GM03348 (cell line): ENCODE measurements around the gene NDFIP2.
A peak's percentile ranks its signal among the peaks of the same experiment; 100 is the strongest.

Experiments
- DNase-seq: peaks from one replicate; pipeline ENCODE4 v3.0.0; 2012; ENCODE audit warnings: low spot score

Gene NDFIP2, protein sequence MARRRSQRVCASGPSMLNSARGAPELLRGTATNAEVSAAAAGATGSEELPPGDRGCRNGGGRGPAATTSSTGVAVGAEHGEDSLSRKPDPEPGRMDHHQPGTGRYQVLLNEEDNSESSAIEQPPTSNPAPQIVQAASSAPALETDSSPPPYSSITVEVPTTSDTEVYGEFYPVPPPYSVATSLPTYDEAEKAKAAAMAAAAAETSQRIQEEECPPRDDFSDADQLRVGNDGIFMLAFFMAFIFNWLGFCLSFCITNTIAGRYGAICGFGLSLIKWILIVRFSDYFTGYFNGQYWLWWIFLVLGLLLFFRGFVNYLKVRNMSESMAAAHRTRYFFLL

DNA sequence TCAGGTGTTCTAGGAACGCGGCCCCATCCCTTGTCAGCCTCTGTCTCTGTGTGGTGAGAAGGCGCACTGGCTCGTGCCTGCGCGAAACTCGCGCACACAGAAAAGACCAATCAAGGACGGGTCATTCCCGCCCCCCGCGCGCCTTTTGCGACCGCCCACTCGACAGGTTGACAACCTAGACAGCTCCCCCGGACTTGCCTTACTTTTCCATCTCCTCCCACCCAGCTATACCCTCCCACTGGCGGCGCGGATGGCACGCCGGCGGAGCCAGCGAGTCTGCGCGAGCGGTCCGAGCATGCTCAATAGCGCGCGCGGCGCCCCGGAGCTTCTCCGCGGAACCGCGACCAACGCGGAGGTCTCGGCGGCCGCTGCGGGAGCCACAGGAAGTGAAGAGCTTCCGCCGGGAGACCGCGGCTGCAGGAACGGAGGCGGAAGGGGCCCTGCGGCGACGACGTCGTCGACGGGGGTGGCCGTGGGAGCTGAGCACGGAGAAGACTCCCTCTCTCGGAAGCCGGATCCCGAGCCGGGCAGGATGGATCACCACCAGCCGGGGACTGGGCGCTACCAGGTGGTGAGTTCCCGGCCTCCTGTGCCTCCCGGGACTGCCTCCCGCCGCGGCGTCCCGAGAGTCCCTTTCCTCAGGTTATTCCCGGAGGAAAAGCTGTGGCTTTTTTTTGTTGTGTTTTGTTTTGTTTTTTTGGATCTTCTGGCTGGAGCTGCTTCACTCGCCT lies at the start of gene NDFIP2:
TSS of gene NDFIP2 (plus strand) at position 202 of the 731 bp plus-strand sequence. CDS start at position 251, 49 bp downstream.
- DNase-seq: peak; percentile 89

DNA sequence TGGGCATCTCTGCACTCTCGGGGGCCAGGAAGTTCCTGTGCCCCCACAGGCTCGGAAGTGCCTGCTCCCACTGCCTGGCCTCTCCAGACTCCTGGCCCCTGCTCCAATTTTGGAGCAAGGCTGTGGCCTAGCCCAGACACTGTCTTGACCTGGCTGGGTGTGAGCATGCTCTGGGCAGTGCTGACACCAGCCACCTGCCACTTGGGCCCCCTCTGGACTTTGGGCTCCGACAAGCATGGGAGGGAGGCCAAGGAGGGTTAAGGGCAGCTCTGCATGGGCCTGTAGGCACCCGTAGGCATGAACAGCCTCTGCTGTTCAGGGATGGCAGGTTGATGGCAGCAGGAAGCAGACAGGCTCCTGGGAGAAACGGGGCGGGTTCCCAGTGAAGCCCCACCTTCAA lies 48.9 kb upstream of the NDFIP2 start:
- DNase-seq: no peak

DNA sequence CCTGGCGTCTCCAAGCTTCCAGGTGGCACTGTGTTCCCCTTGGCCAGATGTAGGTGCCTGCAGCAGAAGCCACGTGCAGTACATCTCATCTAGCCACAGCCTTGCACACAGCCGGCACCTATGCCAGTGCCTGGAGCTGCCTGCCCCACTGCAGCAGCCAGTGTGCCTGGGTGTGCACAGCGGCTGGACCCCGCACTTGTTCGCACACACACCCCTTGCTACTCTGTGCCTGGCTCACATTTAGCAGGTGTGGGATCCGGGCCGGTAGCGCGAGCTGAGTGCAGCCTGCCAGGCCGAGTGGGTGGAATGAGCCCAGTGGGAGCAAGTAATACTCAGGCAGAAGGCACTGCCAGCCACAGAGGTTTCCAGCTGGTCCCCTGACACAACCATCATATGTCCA lies 48.0 kb upstream of the NDFIP2 start:
- no peak for DNase-seq

DNA sequence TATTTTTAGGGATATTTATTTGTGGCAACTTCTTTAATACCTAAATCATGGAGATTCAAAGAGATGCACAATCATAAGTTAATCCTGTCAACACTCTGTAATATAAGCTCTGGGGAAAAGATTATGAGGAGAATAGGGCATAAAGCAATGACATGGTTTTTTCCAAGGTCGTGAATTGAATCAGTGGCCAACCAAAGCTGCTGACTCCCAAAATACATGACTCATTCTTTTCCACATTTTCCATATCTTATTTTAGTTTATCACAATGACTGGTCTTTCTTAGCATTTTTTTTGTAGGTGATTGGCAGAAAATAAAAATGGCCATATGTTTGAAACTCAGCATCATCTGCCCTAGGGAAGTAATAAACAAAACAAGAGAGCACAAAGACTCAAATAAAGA lies 46.4 kb upstream of the NDFIP2 start:
- peak; percentile 43 for DNase-seq

- peak; percentile 17 for DNase-seq
Measured at GRCh38 chr13:79435561-79435990, 45.4 kb upstream of the NDFIP2 start.

DNA sequence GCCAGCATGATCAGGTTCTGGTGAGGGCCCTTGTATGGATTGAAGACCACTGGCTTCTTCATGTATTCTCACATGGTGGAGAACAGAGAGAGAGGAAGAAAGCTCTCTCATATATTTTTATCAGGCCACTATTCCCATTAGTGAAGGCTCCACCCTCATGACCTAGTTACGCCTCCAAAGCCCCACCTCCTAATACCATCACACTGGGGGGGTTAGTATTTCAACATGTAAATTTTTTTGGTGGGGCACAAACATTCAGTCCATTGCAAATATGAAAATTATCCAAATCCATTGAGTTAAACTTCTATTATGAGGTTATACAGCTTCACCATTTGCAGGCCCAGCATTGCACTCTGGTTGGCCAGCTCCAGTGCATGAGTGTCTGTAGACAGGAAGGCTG lies 41.7 kb upstream of the NDFIP2 start:
- DNase-seq: no peak

GRCh38 chr13:79440958-79441528 lies 39.9 kb upstream of the NDFIP2 start:
- DNase-seq: no peak

DNA sequence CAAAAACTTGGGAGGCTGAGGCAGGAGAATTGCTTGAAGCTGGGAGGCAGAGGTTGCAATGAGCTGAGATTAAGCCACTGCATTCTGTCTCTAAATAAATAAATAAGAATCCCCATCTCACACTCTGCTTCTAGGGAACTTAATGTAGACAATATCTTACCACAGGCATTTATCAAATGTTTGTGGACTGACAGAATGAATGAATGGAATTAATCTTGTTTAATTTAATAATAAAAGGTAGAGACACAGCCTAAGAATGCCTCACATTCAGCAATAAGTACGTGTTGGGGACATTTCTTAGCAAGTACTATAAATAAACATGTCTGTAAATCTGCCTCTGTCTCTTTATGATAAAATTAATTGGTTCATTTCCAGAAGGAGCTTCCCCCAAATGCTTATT lies 38.7 kb upstream of the NDFIP2 start:
- no peak for DNase-seq

- DNase-seq: no peak
Measured at GRCh38 chr13:79442706-79443105, 38.2 kb upstream of the NDFIP2 start.

DNA sequence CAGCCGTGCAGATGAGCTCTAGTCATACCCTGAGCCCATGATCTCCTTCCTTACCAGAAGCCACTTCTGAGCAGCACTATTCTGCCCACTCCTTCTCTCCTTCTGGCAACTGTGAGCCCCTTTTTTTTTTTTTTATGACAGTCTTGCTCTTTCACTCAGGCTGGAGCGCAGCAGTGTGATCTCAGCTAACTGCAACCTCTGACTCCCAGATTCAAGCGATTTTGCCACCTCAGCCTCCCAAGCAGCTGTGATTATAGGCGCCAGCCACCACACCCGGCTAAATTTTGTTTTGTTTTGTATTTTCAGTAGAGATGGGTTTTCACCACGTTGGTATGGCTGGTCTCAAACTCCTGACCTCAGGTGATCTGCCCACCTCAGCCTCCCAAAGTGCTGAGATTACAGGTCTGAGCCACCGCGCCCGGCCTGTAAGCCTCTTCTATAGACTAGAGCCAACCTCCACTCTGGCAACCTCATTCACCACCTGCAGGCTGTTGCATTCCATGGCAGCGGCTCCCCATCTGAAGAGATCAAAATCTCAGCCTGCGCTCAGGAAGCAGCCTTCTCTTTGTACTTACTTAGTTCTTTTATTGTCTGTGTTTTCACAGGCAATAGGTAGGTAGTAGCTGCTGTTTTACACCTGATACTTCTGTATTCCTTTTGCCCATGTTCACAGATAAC lies 34.8 kb upstream of the NDFIP2 start:
- DNase-seq: no peak

DNA sequence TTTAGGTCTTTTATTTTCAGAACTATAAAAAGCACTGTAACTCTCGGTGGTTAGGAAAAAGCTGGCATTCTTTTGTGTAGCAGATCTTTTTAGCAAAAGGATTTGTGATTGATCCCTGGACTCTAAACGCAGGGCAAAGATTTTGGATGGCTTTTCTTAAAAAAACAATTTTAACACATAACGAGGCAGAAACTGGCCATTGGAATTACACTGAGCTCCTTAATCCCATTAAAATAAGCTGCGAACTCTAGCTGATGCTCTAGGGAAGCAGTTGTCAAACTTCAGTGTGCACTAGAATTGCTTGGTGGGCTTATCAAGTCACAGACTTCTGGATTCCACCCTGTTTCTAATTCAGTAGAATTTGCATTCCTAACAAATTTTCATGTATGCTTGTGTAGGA lies 33.8 kb upstream of the NDFIP2 start:
- DNase-seq: no peak

GRCh38 chr13:79447741-79448140 lies 33.2 kb upstream of the NDFIP2 start:
- DNase-seq: no peak

DNA sequence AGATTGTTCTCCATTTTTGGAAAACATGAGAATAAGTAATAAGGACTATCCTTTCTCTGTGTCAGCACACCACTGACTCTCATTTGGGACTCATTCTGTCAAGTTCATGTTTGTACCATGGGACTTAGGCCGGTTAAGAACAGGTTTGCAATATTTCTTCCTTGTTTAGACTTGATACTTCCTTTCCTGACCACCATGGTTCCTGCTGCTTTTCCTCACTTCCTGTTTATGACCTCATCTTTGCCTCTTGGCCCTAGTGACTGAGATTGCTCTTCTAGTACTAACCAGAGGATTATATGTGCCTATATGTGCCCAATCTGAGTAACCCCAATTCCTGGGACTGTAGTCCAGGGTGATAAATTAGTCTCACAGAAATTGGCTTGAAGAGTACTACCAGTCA lies 32.5 kb upstream of the NDFIP2 start:
- no peak for DNase-seq

DNA sequence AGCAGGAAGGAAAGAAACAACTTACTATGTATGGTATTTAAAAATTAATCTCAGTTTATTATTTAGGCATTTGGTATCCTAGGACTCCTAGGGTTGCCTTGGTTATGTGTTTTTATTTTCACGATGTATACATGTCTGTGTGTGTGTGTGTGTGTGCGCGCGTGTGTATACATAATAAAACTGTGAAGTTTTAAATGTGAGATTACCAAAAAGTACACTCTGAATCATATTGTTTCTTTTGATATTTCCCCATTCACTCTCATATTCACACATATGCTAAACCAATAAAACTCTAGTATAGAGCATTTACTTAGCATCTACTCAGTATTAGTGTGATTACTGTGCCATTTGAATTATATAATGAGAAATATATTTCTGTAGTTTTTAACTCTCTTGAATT lies 30.8 kb upstream of the NDFIP2 start:
- no peak for DNase-seq

GRCh38 chr13:79451500-79451962 lies 29.4 kb upstream of the NDFIP2 start:
- peak; percentile 82 for DNase-seq

GRCh38 chr13:79452239-79452913 lies 28.6 kb upstream of the NDFIP2 start:
- no peak for DNase-seq

GRCh38 chr13:79455331-79455730 lies 25.6 kb upstream of the NDFIP2 start:
- DNase-seq: no peak

- no peak for DNase-seq
Measured at GRCh38 chr13:79456051-79456450, 24.9 kb upstream of the NDFIP2 start.

DNA sequence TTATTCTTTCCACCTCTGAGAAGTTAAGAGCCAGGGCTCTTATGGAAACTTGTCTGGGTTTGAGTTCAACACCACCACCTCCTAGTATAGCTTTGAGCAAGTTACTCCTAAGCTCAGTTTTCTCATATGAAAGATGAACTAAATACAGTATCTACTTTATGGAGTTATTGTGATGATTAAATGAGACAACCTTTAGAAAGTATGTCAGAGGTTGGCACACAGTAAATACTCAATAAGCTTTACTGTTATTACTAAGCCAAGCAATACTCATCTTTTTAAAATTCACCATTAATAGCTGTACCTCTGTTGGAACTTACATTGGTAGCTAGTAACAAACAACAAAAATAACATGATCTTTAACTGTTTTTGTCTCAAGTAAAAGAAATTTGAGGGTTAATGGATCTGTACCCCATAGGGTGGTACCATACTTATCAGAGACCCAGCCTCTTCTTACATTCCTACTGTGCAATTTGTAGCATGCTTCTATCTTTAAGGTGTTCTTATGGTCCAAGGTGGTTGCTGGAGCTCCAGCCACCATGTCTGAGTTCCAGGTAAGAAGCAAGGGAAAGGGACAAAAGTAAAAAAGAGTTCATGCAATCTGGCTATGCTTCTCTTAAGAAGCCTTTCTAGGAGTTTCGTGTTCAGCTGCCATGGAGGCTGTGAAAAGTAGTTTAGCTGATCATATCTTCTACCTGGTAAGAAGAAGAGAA lies 24.1 kb upstream of the NDFIP2 start:
- DNase-seq: no peak

GRCh38 chr13:79457390-79457789 lies 23.6 kb upstream of the NDFIP2 start:
- no peak for DNase-seq

DNA sequence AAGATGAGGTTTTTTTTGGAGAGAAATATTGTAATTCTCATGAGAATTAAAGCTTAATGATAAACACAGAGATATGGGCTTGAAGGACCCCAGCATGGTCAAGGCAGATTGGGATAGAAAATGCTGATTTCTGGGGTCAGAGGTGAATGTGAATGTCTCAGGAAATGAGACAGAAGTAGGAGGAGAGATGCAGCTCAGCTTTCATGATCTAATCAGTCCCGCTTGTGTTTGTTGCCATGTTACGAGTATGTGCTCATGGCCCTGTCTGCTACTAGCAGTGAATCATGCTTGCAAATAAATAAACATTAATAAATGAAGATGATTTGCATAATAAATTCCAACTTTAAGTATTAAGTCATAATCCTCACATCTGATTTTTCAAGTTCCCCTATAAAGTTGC lies 23.0 kb upstream of the NDFIP2 start:
- peak; percentile 43 for DNase-seq
